K562 treated with DMSO at 1 percent for 4 hours (cell line): ENCODE data around the gene HSPA4L. TPM values are rescaled to one million over a fixed set of nuclear protein-coding genes. Genes with fewer than 3 reads are reported as not detected.

Experiments
- total RNA-seq: library from RNA; unstranded; fragments of 300-600 nt; gene quantifications from 2 replicates; pipeline ENCODE4 v1.2.3, GENCODE V29; 2022; ENCODE audit not compliant: insufficient read depth

HSPA4L gene
- total RNA-seq: 7.5 and 8.0 TPM in 2 replicates

GRCh38 chr4:127782275-127783025 lies at the start of gene HSPA4L:
HSPA4L (plus strand) TSS chr4:127782322; CDS start chr4:127782551, 229 bp downstream.

GRCh38 chr4:127880763-127881562 lies 98.8 kb downstream of the HSPA4L start, which contains the start of gene PLK4:
PLK4 (plus strand) TSS chr4:127880893; CDS start chr4:127881135, 242 bp downstream.

Other genes starting within 250 kb of the HSPA4L start
- 0.79 and 0.98 TPM in 2 replicates for gene INTU, start 149.4 kb upstream of the HSPA4L start, total RNA-seq
- gene SLC25A31, start 51.9 kb upstream of the HSPA4L start, total RNA-seq: not detected in 2 replicates
- gene PLK4, start 98.6 kb downstream of the HSPA4L start, total RNA-seq: 13.4 and 30.8 TPM in 2 replicates
- 5.2 and 9.1 TPM in 2 replicates for gene MFSD8, start 182.9 kb downstream of the HSPA4L start, total RNA-seq
- 9.1 and 12.5 TPM in 2 replicates for gene ABHD18, start 183.1 kb downstream of the HSPA4L start, total RNA-seq